HG03025 (cell line): ENCODE measurements around the gene ULBP1.
"Not testable (repeated sequence)": the region's sequence is repeated elsewhere in the genome, so short reads cannot be mapped to it uniquely, and the experiment has no call there.

Experiments used
- ATAC-seq: cut with Tn5 transposase; IDR thresholded peaks from one replicate; pipeline ENCODE4 v1.9.1; 2021; ENCODE audit warnings: mild to moderate bottlenecking, moderate library complexity; ENCODE audit not compliant: unreplicated experiment, low FRiP score

ULBP1 gene

GRCh38 chr6:149969635-149970034 lies 5.9 kb downstream of the ULBP1 start:
- ATAC-seq: no peak

GRCh38 chr6:149974394-149974793 lies 10.7 kb downstream of the ULBP1 start:
- ATAC-seq: not testable (repeated sequence)

DNA sequence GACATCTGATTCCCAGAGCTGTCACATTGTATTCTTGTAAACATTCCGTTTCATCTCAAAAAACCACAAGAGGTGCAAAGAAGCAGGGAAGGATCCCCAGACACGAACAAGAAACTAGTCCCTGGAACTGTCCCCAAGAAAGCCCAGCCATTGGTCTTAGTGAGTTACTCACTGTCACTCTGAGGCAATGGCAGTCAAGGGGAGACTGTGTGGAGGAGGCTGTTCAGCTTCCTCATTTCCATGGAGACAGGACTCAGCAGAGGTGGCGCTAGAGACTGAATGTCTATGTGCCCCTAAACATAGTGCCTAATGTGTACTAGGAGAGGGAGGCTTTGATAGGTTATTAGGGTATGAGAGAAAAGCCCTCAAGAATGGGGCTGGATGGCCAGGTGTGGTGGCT lies 11.1 kb downstream of the ULBP1 start:
- ATAC-seq: no peak

- ATAC-seq: no peak
Observed at GRCh38 chr6:149975400-149975799, 11.7 kb downstream of the ULBP1 start.

DNA sequence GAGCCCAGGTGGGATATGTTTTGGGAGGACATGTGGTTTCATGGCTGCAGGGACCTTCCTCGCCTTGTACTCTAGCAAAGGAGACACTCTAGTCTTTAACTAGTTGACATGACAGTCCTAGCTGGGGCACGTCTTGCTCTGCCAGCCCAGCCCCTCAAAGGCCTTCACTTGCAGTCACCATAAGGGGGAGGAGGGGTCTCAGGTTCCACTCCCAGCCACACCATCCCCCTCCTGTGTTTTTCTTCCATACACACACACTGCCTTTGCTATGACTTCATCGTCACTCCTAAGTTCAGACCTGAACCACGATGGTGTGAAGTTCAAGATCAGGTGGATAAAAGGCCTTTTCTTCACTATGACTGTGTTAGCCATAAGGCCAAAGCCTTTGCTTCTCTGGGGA lies 13.5 kb downstream of the ULBP1 start:
- no peak for ATAC-seq

DNA sequence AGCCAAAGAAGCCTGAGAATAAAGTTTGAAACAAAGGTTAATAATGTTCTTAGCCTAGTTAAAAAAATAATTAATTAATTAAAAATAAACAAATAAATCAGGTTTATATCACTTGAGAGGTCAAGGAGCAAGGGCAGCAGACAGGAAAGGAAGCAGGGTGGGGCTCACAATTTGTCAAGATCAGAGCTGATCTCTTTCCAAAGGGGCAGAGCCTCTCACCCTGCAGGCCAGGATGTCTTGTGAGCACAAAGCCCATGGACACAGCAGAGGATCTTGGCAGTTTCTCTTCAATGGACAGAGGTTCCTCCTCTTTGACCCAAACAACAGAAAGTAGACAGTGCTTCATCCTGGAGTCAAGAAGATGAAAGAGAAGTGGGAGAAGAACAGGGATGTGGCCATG lies 14.9 kb downstream of the ULBP1 start:
- ATAC-seq: no peak

DNA sequence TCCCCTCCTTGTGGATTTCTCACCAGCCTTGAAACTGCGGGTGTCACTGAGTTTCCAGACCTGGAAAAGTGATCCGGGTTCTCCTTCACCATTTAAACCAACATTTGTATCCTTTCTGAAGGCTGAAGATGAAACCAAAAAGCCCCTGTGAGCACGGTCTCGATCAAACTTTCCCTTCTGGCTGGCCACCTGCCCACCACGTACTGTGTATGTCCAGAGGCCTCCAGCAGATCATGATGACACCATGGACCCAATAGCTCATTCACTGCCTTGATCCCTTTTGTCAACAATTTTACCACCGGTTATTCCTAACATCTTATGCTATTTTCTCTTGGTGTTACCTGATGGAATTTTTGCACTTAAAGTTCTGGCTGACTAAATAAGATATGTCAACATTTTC lies 15.6 kb downstream of the ULBP1 start:
- no peak for ATAC-seq

GRCh38 chr6:149983145-149983544 lies 19.4 kb downstream of the ULBP1 start:
- no peak for ATAC-seq

DNA sequence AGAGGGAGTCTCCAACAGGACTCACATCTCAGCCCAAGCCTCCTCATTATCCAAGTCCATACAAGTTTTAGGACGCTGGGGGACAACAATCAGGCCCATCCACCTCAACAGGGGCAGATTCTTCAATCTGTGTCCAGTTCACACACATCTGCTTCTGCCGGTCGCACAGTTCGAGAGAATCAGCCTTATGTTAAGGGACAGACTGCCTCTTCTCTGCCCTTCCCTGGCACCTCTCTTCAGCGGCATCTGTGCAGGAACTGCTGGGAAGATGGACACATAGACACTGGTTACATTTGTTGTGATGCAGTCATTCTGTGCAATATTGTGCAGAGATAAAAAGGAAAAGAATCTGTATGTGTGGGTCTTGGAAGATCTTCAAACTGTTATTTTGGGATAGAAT lies 21.0 kb downstream of the ULBP1 start:
- no peak for ATAC-seq

- no peak for ATAC-seq
Observed at GRCh38 chr6:149985481-149985937, 21.8 kb downstream of the ULBP1 start.

DNA sequence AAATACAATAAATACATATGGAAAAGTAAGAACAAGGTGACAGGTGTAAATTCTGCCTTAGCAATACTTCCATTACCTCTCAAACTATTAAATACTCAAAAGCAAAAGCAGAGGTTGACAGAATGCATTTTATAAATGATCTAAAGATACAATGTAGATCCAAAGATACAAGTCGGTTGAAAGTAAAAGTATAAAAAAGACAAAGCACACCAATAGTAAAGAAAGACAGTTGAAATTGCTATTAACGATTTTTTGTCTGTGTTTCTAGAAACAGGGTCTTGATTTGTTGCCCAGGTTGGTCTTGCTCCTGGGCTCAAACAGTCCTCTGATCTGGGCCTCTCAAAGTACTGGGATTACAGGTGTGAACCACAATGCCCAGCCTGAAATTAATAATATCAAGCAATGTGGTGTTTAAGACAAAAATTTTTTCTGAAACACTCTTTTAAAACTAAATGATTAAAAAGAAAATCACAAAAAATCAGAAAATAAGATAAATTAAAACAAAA lies 23.9 kb downstream of the ULBP1 start:
- no peak for ATAC-seq

DNA sequence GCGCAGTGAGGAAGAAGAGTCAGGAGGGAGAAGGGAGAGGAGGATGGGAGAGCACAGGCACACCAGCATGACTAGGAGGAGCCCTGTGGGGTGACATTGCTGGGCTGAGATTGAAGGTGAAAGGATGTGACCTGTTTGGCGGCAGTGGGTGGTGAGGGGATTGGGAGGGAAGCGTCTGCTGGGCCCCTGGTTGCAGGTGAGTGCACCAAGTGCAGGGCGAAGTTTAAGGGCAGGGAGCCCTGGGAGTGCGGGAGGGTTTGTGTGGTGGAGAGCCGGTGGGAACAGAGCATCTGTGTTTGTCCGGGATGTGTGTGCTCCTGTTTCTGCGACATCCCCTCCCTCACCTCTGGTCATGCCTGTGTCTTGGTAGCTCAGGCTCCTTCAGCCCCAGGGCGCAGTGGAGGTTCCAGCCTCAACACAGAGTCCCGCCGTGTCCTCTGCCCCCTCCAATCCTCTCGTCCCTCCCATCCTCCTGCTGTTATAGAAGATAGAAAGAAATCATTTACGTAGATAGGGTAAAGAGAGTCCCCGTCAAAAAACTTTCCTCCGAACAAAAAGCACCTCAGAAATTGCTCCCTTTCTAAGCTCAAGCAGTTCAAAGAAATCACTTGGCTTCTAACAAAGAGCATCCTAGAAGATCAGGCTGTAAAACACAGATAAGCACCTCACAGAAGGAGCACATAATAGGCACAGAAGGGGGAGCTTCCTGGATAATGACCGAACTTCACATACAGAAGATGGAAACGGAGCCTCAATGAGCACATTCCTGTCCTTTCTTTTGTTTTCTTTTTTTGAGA lies 25.0 kb downstream of the ULBP1 start:
- no peak for ATAC-seq

DNA sequence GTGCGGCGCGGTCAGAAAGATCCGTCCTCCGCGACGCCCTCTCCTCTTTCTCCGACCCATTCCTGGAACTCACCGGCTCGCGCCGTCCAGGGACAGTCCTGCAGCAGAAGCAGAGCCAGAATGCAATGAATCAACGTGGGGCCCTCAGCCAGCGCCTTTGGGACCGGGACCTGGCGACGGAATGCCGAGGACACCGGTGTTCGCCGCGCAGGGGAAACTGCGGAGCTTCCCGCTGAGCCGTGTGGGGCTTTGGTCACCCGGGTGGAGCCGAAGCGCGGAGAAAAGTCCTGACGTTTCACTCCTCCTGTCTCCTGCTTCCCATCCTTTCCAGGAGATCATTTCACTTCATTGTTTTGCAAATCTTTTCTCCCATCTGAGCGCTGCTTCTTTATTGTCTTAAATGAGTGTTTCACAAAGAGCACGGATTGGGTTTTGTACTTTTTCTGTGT lies 26.5 kb downstream of the ULBP1 start:
- no peak for ATAC-seq

GRCh38 chr6:149990661-149991471 lies 27.1 kb downstream of the ULBP1 start:
- no peak for ATAC-seq

DNA sequence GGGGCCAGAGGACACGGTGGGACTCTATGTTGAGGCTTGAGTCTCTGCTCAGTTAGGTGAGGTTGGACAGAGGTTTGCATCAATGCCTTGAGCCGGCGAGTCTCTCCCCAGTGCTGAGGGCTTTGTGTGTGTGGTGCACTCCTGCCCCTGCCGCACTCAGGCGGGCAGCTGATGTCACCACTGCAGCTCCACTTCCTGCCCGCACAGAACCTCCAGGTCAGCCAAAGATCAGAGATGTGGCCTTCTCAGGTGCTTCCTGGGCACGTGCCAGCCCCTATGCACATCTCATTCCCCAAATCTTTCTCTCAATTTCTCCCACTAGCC lies 27.7 kb downstream of the ULBP1 start:
- ATAC-seq: not testable (repeated sequence)

- ATAC-seq: no peak
Observed at GRCh38 chr6:149991838-149992237, 28.1 kb downstream of the ULBP1 start.

DNA sequence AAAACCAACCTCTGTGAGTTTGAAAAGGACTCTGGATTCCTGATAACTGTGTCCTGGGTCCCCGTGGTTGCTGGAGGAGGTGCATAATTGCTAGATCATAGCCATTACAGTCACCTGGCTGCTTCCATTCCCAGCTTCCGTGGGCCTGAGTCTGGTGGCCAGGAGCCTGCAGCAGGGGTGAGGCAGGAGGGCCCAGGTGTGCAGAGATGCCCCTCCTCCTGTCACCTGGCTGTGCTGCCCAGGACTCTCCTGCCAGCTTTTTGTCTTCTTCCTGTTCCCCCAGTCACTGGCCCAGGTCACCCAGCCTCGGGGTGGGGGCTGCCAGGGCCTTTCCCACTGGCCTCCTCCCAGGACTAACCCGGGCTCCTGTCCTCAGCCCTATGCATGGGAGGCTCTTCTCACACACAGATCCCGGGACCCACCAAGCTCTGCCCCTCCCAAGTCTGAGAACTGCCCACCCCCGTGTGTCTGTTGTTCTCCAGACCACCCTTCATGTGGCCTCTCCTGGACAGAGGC lies 31.6 kb downstream of the ULBP1 start:
- no peak for ATAC-seq

DNA sequence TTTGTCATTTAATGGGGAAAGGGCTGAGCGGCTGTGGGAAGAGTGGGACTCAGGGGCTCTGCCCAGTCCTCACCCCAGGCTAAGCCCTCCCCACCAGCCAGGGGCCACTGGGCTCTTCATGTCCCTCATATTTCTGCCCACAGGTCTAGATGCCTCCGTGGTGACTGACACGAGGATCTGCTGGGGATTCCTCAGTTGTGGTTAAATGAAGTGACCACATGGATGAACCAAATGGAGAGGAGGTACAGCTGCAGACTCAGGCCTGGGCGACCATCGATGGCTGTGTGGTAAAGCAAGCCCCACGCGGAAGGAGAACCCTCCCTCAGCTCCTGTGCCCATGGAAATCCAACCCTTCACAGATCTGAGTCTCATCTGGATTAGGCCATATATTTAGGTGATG lies 32.2 kb downstream of the ULBP1 start:
- no peak for ATAC-seq

- no peak for ATAC-seq
Observed at GRCh38 chr6:149999636-150000035, 35.9 kb downstream of the ULBP1 start.

- ATAC-seq: no peak
Observed at GRCh38 chr6:150001295-150002008, 37.7 kb downstream of the ULBP1 start.

- ATAC-seq: no peak
Observed at GRCh38 chr6:150002710-150003109, 39.0 kb downstream of the ULBP1 start.
